ENCODE results near the gene RECK.

DNA sequence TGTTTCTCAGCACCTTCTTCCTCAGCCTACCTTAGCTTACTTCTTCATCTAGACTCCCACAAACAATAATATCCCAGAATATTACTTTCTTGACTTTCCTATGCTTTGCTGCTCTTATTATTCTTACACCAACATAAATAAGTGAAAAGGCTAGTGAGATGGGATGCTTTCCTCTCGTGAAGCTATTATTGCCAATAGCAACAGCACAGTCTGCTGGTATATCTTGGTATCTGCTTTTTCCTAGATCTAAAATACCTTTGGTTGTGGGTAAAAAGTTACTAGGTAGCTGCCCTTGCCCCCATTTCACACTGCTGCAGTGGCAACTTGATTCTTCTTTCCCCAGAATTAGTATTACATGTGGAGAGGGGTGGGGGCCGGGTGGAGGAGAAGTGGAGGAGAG, 73.7 kb downstream of the RECK start:
- TF ChIP-seq SP1 (IDR thresholded peaks at IDR 0.05), result no peak
- no peak for TF ChIP-seq ZNF384 (IDR thresholded peaks at IDR 0.05)
- no peak for TF ChIP-seq FOXM1 (IDR thresholded peaks at IDR 0.05; ENCODE audit: borderline replicate concordance)
- TF ChIP-seq BHLHE40 (IDR thresholded peaks at IDR 0.05; ENCODE audit: borderline replicate concordance), result no peak
- no peak for TF ChIP-seq LEF1 (IDR thresholded peaks at IDR 0.05; ENCODE audit: borderline replicate concordance)
- no peak for TF ChIP-seq L3MBTL2 (conservative IDR thresholded peaks at IDR 0.05)
- TF ChIP-seq, protein P1, sequence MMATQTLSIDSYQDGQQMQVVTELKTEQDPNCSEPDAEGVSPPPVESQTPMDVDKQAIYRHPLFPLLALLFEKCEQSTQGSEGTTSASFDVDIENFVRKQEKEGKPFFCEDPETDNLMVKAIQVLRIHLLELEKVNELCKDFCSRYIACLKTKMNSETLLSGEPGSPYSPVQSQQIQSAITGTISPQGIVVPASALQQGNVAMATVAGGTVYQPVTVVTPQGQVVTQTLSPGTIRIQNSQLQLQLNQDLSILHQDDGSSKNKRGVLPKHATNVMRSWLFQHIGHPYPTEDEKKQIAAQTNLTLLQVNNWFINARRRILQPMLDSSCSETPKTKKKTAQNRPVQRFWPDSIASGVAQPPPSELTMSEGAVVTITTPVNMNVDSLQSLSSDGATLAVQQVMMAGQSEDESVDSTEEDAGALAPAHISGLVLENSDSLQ (IDR thresholded peaks at IDR 0.05), result no peak

Data from HEK293T (cell line).